Thoracic aorta (tissue), 2 donors: ENCODE data around the gene OSBPL5. TPM values are rescaled to one million over a fixed set of nuclear protein-coding genes. Genes with fewer than 3 reads are reported as not detected.

Source experiments
- ATAC-seq: fragments of 150-250 bp; one replicate; pipeline ENCODE4 v1.8.0; 2017; ENCODE audit warnings: low read depth; ENCODE audit not compliant: insufficient number of reproducible peaks, low FRiP score
- DNase-seq: peaks from one replicate; pipeline ENCODE4 v3.0.0-alpha.2; 2020; ENCODE audit warnings: low spot score
- H3K27ac ChIP-seq, 2 donors: fragments of 200-600 bp; sonication (generic); 1 replicate in 1 of 2; 2 replicates in 1 of 2; pipeline ENCODE4 v1.5.1; 2016; ENCODE audit warnings: mild to moderate bottlenecking in 2 of 2, moderate library complexity in 2 of 2
- H3K27me3 ChIP-seq: fragments of 200-600 bp; sonication (generic); replicated peaks from 2 replicates; pipeline ENCODE4 v1.6.0; 2016; ENCODE audit warnings: mild to moderate bottlenecking; ENCODE audit not compliant: insufficient read depth
- H3K36me3 ChIP-seq: fragments of 200-600 bp; sonication (generic); one replicate; pipeline ENCODE4 v1.5.1; 2016
- H3K4me1 ChIP-seq, 2 donors: fragments of 200-600 bp; sonication (generic); 1 replicate in 1 of 2; 2 replicates in 1 of 2; pipeline versions ENCODE4 v1.5.1 to v1.6.0; 2016; ENCODE audit warnings: low read depth in 2 of 2, mild to moderate bottlenecking in 1 of 2; ENCODE audit not compliant: control insufficient read depth in 1 of 2
- H3K4me3 ChIP-seq: fragments of 200-600 bp; sonication (generic); 2 replicates; pipeline ENCODE4 v1.5.1; 2016; ENCODE audit warnings: mild to moderate bottlenecking
- H3K9me3 ChIP-seq: fragments of 200-600 bp; sonication (generic); 2 replicates; pipeline ENCODE4 v1.5.1; 2016
- CTCF ChIP-seq: fragments of 200-600 bp; sonication (generic); IDR thresholded peaks from one replicate; pipeline ENCODE4 v1.5.1; 2019; ENCODE audit warnings: antibody characterized with exemption
- total RNA-seq, 2 donors: library from RNA; depleted of rRNA; stranded (reverse); fragments of >200 nt; gene quantifications; one replicate each; pipeline versions ENCODE4 v1.1.0 to v1.2.3, GENCODE V29; 2016

OSBPL5 gene
- total RNA-seq, 2 donors from 2014 or later = 99.9 to 121 TPM

GRCh38 chr11:3193373-3194015 lies 28.4 kb upstream of the OSBPL5 start:
- DNase-seq (no peak), ATAC-seq (no peak)

GRCh38 chr11:3192511-3193372 lies 27.6 kb upstream of the OSBPL5 start:
- no peak for TF ChIP-seq CTCF
- no peak overlapping the region for H3K4me3 ChIP-seq
- no peaks in the 10 kb centered on the region for H3K27me3 ChIP-seq
- no peaks in the 10 kb centered on the region for H3K9me3 ChIP-seq
- no peak for DNase-seq
- no peak overlapping the region for H3K27ac ChIP-seq
- no peak for ATAC-seq
- H3K4me1 ChIP-seq = no peaks in the 10 kb centered on the region
- no peaks in the 10 kb centered on the region for H3K36me3 ChIP-seq

More at GRCh38 chr11:3193373-3194015, 28.4 kb upstream of the OSBPL5 start:
- no peaks in the 10 kb centered on the region for H3K4me1 ChIP-seq
- H3K36me3 ChIP-seq = no peaks in the 10 kb centered on the region
- H3K27me3 ChIP-seq = no peaks in the 10 kb centered on the region
- no peak overlapping the region for H3K27ac ChIP-seq
- TF ChIP-seq CTCF = no peak
- no peaks in the 10 kb centered on the region for H3K9me3 ChIP-seq
- H3K4me3 ChIP-seq = no peak overlapping the region

GRCh38 chr11:3191586-3192324 lies 26.6 kb upstream of the OSBPL5 start:
- Histone ChIP-seq H3K4me1 (no peaks in the 10 kb centered on the region), H3K27me3 (no peaks in the 10 kb centered on the region), H3K36me3 (no peaks in the 10 kb centered on the region), H3K9me3 (no peaks in the 10 kb centered on the region), H3K27ac (no peak overlapping the region), H3K4me3 (no peak overlapping the region)
- no peak for TF ChIP-seq CTCF
- no peak for DNase-seq
- no peak for ATAC-seq

- no peak overlapping the region for H3K27ac ChIP-seq
- H3K27me3 ChIP-seq = no peaks in the 10 kb centered on the region
- no peaks in the 10 kb centered on the region for H3K4me1 ChIP-seq
- ATAC-seq = no peak
- TF ChIP-seq CTCF = no peak
- H3K36me3 ChIP-seq = no peaks in the 10 kb centered on the region
- DNase-seq = no peak
- H3K4me3 ChIP-seq = no peak overlapping the region
- H3K9me3 ChIP-seq = no peaks in the 10 kb centered on the region
Observed at GRCh38 chr11:3190600-3190999, 25.5 kb upstream of the OSBPL5 start.
